RWPE2 (cell line): ENCODE data around the gene AKIRIN2.
A peak's percentile ranks its signal among the peaks of the same experiment; 100 is the strongest.

Experiments
- ATAC-seq: fragments of 200-7000 bp; cut with Tn5 transposase; 3 replicates; pipeline ENCODE4 v1.9.1; 2021; ENCODE audit warnings: low read depth
- DNase-seq: peaks from one replicate; pipeline ENCODE4 v3.0.0-alpha.2; 2020; ENCODE audit warnings: low spot score
- H3K27ac ChIP-seq: fragments of 450-650 bp; 2 replicates; pipeline ENCODE4 v1.5.1; 2017; ENCODE audit warnings: mild to moderate bottlenecking; ENCODE audit not compliant: poor library complexity, severe bottlenecking
- H3K27me3 ChIP-seq: fragments of 250-450 bp; sonication (Bioruptor Pico); 2 replicates; pipeline ENCODE4 v1.5.1; 2021; ENCODE audit warnings: mild to moderate bottlenecking, moderate library complexity; ENCODE audit not compliant: insufficient read depth, poor library complexity, severe bottlenecking
- H3K36me3 ChIP-seq: fragments of 250-450 bp; sonication (Bioruptor Pico); 2 replicates; pipeline ENCODE4 v1.5.1; 2020; ENCODE audit warnings: low read depth, mild to moderate bottlenecking, moderate library complexity
- H3K4me1 ChIP-seq: fragments of 250-450 bp; sonication (Bioruptor Pico); 2 replicates; pipeline ENCODE4 v1.5.1; 2021; ENCODE audit warnings: mild to moderate bottlenecking, moderate library complexity; ENCODE audit not compliant: insufficient read depth, poor library complexity, severe bottlenecking
- H3K4me3 ChIP-seq: fragments of 250-450 bp; sonication (Bioruptor Pico); 2 replicates; pipeline ENCODE4 v1.5.1; 2021; ENCODE audit warnings: mild to moderate bottlenecking, moderate library complexity; ENCODE audit not compliant: severe bottlenecking
- H3K9me3 ChIP-seq: fragments of 250-450 bp; sonication (Bioruptor Pico); 2 replicates; pipeline ENCODE4 v1.5.1; 2021; ENCODE audit warnings: mild to moderate bottlenecking, moderate library complexity; ENCODE audit not compliant: severe bottlenecking
- TF ChIP-seq, protein P1 (sequence below): fragments of 450-650 bp; IDR thresholded peaks from one replicate; pipeline ENCODE4 v1.5.1; 2017; ENCODE audit warnings: mild to moderate bottlenecking, moderate library complexity; ENCODE audit not compliant: poor library complexity, severe bottlenecking

The AKIRIN2 gene

GRCh38 chr6:87660226-87660911 is 41.7 kb downstream of the AKIRIN2 start:
- no peak for DNase-seq
- Histone ChIP-seq H3K27me3 (no peaks in the 10 kb centered on the region), H3K9me3 (no peaks in the 10 kb centered on the region), H3K36me3 (peaks cover 66% of the 10 kb centered on the region), H3K4me1 (no peaks in the 10 kb centered on the region), H3K4me3 (no peak overlapping the region), H3K27ac (no peak overlapping the region)
- ATAC-seq: 0 out of 3 replicates have a peak, but pooled peaks have one; percentile 58
- TF ChIP-seq, protein P1, sequence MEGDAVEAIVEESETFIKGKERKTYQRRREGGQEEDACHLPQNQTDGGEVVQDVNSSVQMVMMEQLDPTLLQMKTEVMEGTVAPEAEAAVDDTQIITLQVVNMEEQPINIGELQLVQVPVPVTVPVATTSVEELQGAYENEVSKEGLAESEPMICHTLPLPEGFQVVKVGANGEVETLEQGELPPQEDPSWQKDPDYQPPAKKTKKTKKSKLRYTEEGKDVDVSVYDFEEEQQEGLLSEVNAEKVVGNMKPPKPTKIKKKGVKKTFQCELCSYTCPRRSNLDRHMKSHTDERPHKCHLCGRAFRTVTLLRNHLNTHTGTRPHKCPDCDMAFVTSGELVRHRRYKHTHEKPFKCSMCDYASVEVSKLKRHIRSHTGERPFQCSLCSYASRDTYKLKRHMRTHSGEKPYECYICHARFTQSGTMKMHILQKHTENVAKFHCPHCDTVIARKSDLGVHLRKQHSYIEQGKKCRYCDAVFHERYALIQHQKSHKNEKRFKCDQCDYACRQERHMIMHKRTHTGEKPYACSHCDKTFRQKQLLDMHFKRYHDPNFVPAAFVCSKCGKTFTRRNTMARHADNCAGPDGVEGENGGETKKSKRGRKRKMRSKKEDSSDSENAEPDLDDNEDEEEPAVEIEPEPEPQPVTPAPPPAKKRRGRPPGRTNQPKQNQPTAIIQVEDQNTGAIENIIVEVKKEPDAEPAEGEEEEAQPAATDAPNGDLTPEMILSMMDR: no peak

- Histone ChIP-seq H3K27me3 (no peaks in the 10 kb centered on the region), H3K9me3 (no peaks in the 10 kb centered on the region), H3K4me1 (no peaks in the 10 kb centered on the region), H3K4me3 (no peak overlapping the region), H3K36me3 (peaks cover 63% of the 10 kb centered on the region), H3K27ac (no peak overlapping the region)
- ATAC-seq (no peak), DNase-seq (no peak)
- TF ChIP-seq, protein P1: no peak
Observed at GRCh38 chr6:87658516-87658915, 43.5 kb downstream of the AKIRIN2 start.

GRCh38 chr6:87656857-87657256 is 45.2 kb downstream of the AKIRIN2 start:
- H3K36me3 ChIP-seq: peaks cover 61% of the 10 kb centered on the region
- H3K27me3 ChIP-seq: no peaks in the 10 kb centered on the region
- ATAC-seq (no peak), DNase-seq (no peak)
- H3K27ac ChIP-seq: no peak overlapping the region
- no peaks in the 10 kb centered on the region for H3K9me3 ChIP-seq
- no peak overlapping the region for H3K4me3 ChIP-seq
- TF ChIP-seq, protein P1: no peak
- H3K4me1 ChIP-seq: no peaks in the 10 kb centered on the region

GRCh38 chr6:87655824-87656223 is 46.2 kb downstream of the AKIRIN2 start:
- Histone ChIP-seq H3K27ac (no peak overlapping the region), H3K4me3 (no peak overlapping the region), H3K9me3 (no peaks in the 10 kb centered on the region), H3K36me3 (peaks cover 51% of the 10 kb centered on the region), H3K4me1 (no peaks in the 10 kb centered on the region), H3K27me3 (no peaks in the 10 kb centered on the region)
- ATAC-seq (no peak), DNase-seq (no peak)
- TF ChIP-seq, protein P1: no peak

DNA sequence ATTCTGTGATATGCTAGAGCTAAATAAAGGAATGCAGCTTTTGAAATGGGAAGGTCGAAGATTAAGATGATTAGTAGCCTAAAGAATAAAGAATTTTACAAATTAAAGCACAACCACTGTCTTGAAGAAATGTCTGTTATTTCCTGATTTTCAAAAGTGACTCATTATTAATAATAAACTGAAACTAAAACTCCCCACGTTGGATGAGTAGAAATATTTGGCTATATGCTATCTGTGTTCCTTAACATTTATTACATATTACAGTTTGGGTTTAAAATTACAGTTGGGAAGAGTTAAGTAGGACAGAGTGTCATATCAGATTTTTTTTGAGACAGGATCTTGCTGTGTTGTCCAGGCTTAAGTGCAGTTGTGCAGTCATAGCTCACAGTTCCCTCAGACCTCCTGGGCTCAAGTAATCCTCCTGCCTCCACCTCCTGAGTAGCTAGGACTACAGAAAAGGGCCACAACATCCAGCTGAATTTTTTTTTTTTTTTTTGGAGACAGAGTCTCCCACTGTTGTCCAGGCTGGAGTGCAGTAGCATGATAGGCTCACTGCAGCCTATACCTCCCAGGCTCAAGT is 47.1 kb downstream of the AKIRIN2 start:
- Histone ChIP-seq H3K27ac (no peak overlapping the region), H3K9me3 (no peaks in the 10 kb centered on the region), H3K27me3 (no peaks in the 10 kb centered on the region), H3K4me3 (no peak overlapping the region), H3K36me3 (peaks cover 49% of the 10 kb centered on the region), H3K4me1 (no peaks in the 10 kb centered on the region)
- no peak for DNase-seq
- ATAC-seq: no peak
- TF ChIP-seq, protein P1: no peak
